ENCODE results near the gene ZNF263. TPM values are rescaled to one million over a fixed set of nuclear protein-coding genes. Genes with fewer than 3 reads are reported as not detected.
A peak's percentile ranks its signal among the peaks of the same experiment; 100 is the strongest.

Gene ZNF263
- total RNA-seq, 1 experiment from 2014 or later, result 29.5 TPM

GRCh38 chr16:3285131-3285530, 1.8 kb downstream of the ZNF263 start:
- peaks cover 25% of the 10 kb centered on the region for H3K9me3 Mint-ChIP-seq

GRCh38 chr16:3289998-3290673, 6.8 kb downstream of the ZNF263 start:
- CTCF ChIA-PET, result no interaction called here
- Mint-ChIP-seq H3K9me3 (peaks cover 55% of the 10 kb centered on the region), H3K36me3 (peaks cover 86% of the 10 kb centered on the region), H3K4me1 (peaks cover 4% of the 10 kb centered on the region), H3K27me3 (ENCODE audit: low read depth) (peaks cover 4% of the 10 kb centered on the region; the same call in 1 of the 2 replicates), H3K27ac (no peak overlapping the region), H3K4me3 (no peak overlapping the region)
- DNase-seq (ENCODE audit: low spot score), result no peak
- no peak for ATAC-seq
- TF ChIP-seq E2F5 (CRISPR knock-in tag; IDR thresholded peaks at IDR 0.05) (no peak), ZNF317 (CRISPR knock-in tag; IDR thresholded peaks at IDR 0.05; ENCODE audit: borderline replicate concordance, low read depth) (no peak)
- POLR2A ChIA-PET, result no interaction called here

More at GRCh38 chr16:3285131-3285530, 1.8 kb downstream of the ZNF263 start:
- Mint-ChIP-seq H3K36me3 (peaks cover 54% of the 10 kb centered on the region), H3K4me3 (peak overlapping the region; percentile 99), H3K27ac (no peak overlapping the region), H3K4me1 (peaks cover 21% of the 10 kb centered on the region), H3K27me3 (ENCODE audit: low read depth) (no peaks in the 10 kb centered on the region; the same call in 1 of the 2 replicates)
- POLR2A ChIA-PET, result interaction anchor here (1.5 to 1.6 kb wide), 2 partner anchors 115 to 116 kb away, joined by 3 to 4 read pairs; partner anchors contain the start of genes ZNF174 and ZSCAN32
- ATAC-seq (no peak), DNase-seq (ENCODE audit: low spot score) (peak; percentile 12)
- TF ChIP-seq AFF4 (CRISPR knock-in tag; IDR thresholded peaks at IDR 0.05; ENCODE audit: borderline replicate concordance), result no peak
- CTCF ChIA-PET, result no interaction called here

- POLR2A ChIA-PET, result no interaction called here
- no peak for DNase-seq (ENCODE audit: low spot score)
- Mint-ChIP-seq H3K4me1 (0 out of 2 replicates have a peak, but pooled peaks cover 3% of the 10 kb centered on the region), H3K27me3 (ENCODE audit: low read depth) (peaks cover 14% of the 10 kb centered on the region), H3K4me3 (no peak overlapping the region), H3K27ac (no peak overlapping the region), H3K36me3 (peaks cover 76% of the 10 kb centered on the region), H3K9me3 (peaks cover 57% of the 10 kb centered on the region)
- CTCF ChIA-PET, result interaction anchor here (0.8 kb wide), 1 partner anchor 10 kb away, joined by 3 read pairs; no protein-coding TSS in a partner anchor
- no peak for TF ChIP-seq FOXK1 (CRISPR knock-in tag; IDR thresholded peaks at IDR 0.05)
- TF ChIP-seq RELA (CRISPR knock-in tag; IDR thresholded peaks at IDR 0.05; ENCODE audit: borderline replicate concordance), result no peak
- no peak for TF ChIP-seq NR2C2 (CRISPR knock-in tag; IDR thresholded peaks at IDR 0.05)
- TF ChIP-seq E2F1 (CRISPR knock-in tag; IDR thresholded peaks at IDR 0.05), result no peak
- no peak for TF ChIP-seq TP53 (CRISPR knock-in tag; IDR thresholded peaks at IDR 0.05)
- no peak for TF ChIP-seq CREB1 (CRISPR knock-in tag; IDR thresholded peaks at IDR 0.05)
- no peak for TF ChIP-seq NFYB (CRISPR knock-in tag; conservative IDR thresholded peaks at IDR 0.05; ENCODE audit: low read depth)
- no peak for TF ChIP-seq ATF2 (CRISPR knock-in tag; IDR thresholded peaks at IDR 0.05; ENCODE audit: borderline replicate concordance, low read depth)
- ATAC-seq, result no peak
Measured at GRCh38 chr16:3292604-3293003, 9.3 kb downstream of the ZNF263 start.

Data from WTC11 (cell line).